CD14-positive monocyte (primary cell): ENCODE measurements around the gene CDH4. TPM values are rescaled to one million over a fixed set of nuclear protein-coding genes. Genes with fewer than 3 reads are reported as not detected.

Source experiments
- DNase-seq, 3 donors: peaks; one replicate each; pipeline ENCODE4 v3.0.0-alpha.2; 2011 to 2022
- H2AFZ ChIP-seq: 2 replicates; pipeline ENCODE4 v1.6.0; 2012; ENCODE audit warnings: mild to moderate bottlenecking, low read depth, low read length, inconsistent platforms; ENCODE audit not compliant: insufficient read depth, poor library complexity, severe bottlenecking
- H3K27ac ChIP-seq, 2 donors: 1 replicate in 1 of 2; 2 replicates in 1 of 2; pipeline ENCODE4 v1.5.1; 2012 to 2013; ENCODE audit warnings: low read length in 2 of 2, control low read depth in 1 of 2, inconsistent platforms in 1 of 2, low read depth in 1 of 2, mild to moderate bottlenecking in 1 of 2
- H3K27me3 ChIP-seq, 2 donors: one replicate each; pipeline versions ENCODE4 v1.6.0 to v1.6.1; 2011 to 2013; ENCODE audit warnings: low read length in 2 of 2; ENCODE audit not compliant: control insufficient read depth in 2 of 2, insufficient read depth in 2 of 2
- H3K36me3 ChIP-seq, 2 donors: replicated peaks in 1 of 2; 1 replicate in 1 of 2; 2 replicates in 1 of 2; pipeline versions ENCODE4 v1.5.1 to v1.6.1; 2012 to 2013; ENCODE audit warnings: low read length in 2 of 2, control low read depth in 1 of 2, inconsistent platforms in 1 of 2, mild to moderate bottlenecking in 1 of 2; ENCODE audit not compliant: insufficient read depth in 2 of 2, control insufficient read depth in 1 of 2
- H3K4me1 ChIP-seq, 2 donors: 1 replicate in 1 of 2; 2 replicates in 1 of 2; pipeline versions ENCODE4 v1.5.1 to v1.6.1; 2012 to 2013; ENCODE audit warnings: low read length in 2 of 2, control low read depth in 1 of 2, inconsistent platforms in 1 of 2, mild to moderate bottlenecking in 1 of 2, moderate library complexity in 1 of 2; ENCODE audit not compliant: insufficient read depth in 2 of 2, control insufficient read depth in 1 of 2
- H3K4me2 ChIP-seq: replicated peaks from 2 replicates; pipeline ENCODE3; 2012; ENCODE audit warnings: low read length, moderate library complexity, mild to moderate bottlenecking; ENCODE audit not compliant: poor library complexity, severe bottlenecking; ENCODE audit errors: extremely low read depth
- H3K4me3 ChIP-seq, 3 experiments: fragments of 200-600 bp in 1 of 3; sonication (generic) in 1 of 3; replicated peaks in 1 of 3; 1 replicate in 2 of 3; 2 replicates in 1 of 3; pipeline ENCODE4 v1.5.1; 2011 to 2013; ENCODE audit warnings: low read length in 3 of 3, mild to moderate bottlenecking in 3 of 3, control low read depth in 2 of 3, low read depth in 2 of 3, inconsistent platforms in 1 of 3, moderate library complexity in 1 of 3
- H3K79me2 ChIP-seq: 2 replicates; pipeline ENCODE4 v1.6.0; 2012; ENCODE audit warnings: mild to moderate bottlenecking, control low read depth, inconsistent platforms, low read length, moderate library complexity; ENCODE audit not compliant: insufficient read depth
- H3K9ac ChIP-seq: 2 replicates; pipeline ENCODE4 v1.6.0; 2017; ENCODE audit warnings: low read length, mild to moderate bottlenecking; ENCODE audit not compliant: insufficient read depth, poor library complexity, severe bottlenecking
- H3K9me3 ChIP-seq, 2 donors: replicated peaks in 1 of 2; 1 replicate in 1 of 2; 2 replicates in 1 of 2; pipeline versions ENCODE4 v1.5.1 to v1.6.1; 2012 to 2013; ENCODE audit warnings: low read length in 2 of 2, control low read depth in 1 of 2; ENCODE audit not compliant: control insufficient read depth in 1 of 2, insufficient read depth in 1 of 2
- H4K20me1 ChIP-seq: 2 replicates; pipeline ENCODE4 v1.6.0; 2012; ENCODE audit warnings: mild to moderate bottlenecking, low read length, control low read depth, moderate library complexity; ENCODE audit not compliant: insufficient read depth
- H3K27ac Mint-ChIP-seq, 7 donors: one replicate each; pipeline ENCODE4 v1.8.0; 2020; ENCODE audit warnings: mild to moderate bottlenecking in 7 of 7, mixed read lengths in 7 of 7, moderate library complexity in 6 of 7, inconsistent platforms in 2 of 7
- H3K27me3 Mint-ChIP-seq, 3 donors: one replicate each; pipeline ENCODE4 v1.8.0; 2021 to 2022; ENCODE audit warnings: low read depth in 3 of 3, mild to moderate bottlenecking in 3 of 3, mixed read lengths in 3 of 3, moderate library complexity in 3 of 3, inconsistent platforms in 1 of 3
- H3K36me3 Mint-ChIP-seq, 2 donors: one replicate each; pipeline ENCODE4 v1.8.0; 2020; ENCODE audit warnings: mixed read lengths in 2 of 2, inconsistent platforms in 1 of 2, mild to moderate bottlenecking in 1 of 2
- H3K4me1 Mint-ChIP-seq: one replicate; pipeline ENCODE4 v1.8.0; 2020; ENCODE audit warnings: mild to moderate bottlenecking, mixed read lengths
- H3K4me3 Mint-ChIP-seq, 2 donors: one replicate each; pipeline ENCODE4 v1.8.0; 2020; ENCODE audit warnings: mild to moderate bottlenecking in 2 of 2, mixed read lengths in 2 of 2, moderate library complexity in 1 of 2
- H3K9me3 Mint-ChIP-seq, 7 donors: one replicate each; pipeline ENCODE4 v1.8.0; 2020 to 2022; ENCODE audit warnings: mixed read lengths in 7 of 7, mild to moderate bottlenecking in 6 of 7, moderate library complexity in 6 of 7, inconsistent platforms in 2 of 7
- CTCF ChIP-seq: fragments of 200-600 bp; IDR thresholded peaks from one replicate; pipeline ENCODE4 v1.8.0; 2022; ENCODE audit warnings: antibody characterized with exemption, mild to moderate bottlenecking
- WGBS: methylation state at CpG from one replicate; pipeline ENCODE4 v1.1.5; 2013; ENCODE audit warnings: missing lambda C conversion rate; ENCODE audit not compliant: insufficient coverage; 5-methylcytosine and 5-hydroxymethylcytosine counted together
- intact Hi-C, 2 donors: fragments of 100-400 bp; cut with micrococcal nuclease; formaldehyde crosslinking; loops; one replicate each; pipeline versions ENCODE4 v1.15.0 to v1.15.1; 2023
- polyA plus RNA-seq, 3 donors: library from polyadenylated mRNA; depleted of rRNA in 1 of 3; unstranded in 2 of 3; stranded (reverse) in 1 of 3; fragments of 300-500 nt in 2 of 3; fragments of >200 nt in 1 of 3; fragmentation: Illumina TruSeq in 2 of 3; gene quantifications; 1 replicate in 2 of 3; 2 replicates in 1 of 3; pipeline ENCODE4 v1.2.3, GENCODE V29; 2012 to 2021

The CDH4 gene
- polyA plus RNA-seq, 3 donors = not detected

GRCh38 chr20:61290721-61291120 lies 38.7 kb downstream of the CDH4 start:
- H2AFZ ChIP-seq = no peak overlapping the region
- no peak for TF ChIP-seq CTCF
- H3K27me3 ChIP-seq = no peaks in the 10 kb centered on the region
- no peak overlapping the region for H3K9ac ChIP-seq
- H3K27ac ChIP-seq = no peak overlapping the region
- peaks cover 27 to 89% of the 10 kb centered on the region in 2 donors for H3K9me3 ChIP-seq
- H3K4me1 ChIP-seq = no peaks in the 10 kb centered on the region
- H4K20me1 ChIP-seq = no peaks in the 10 kb centered on the region
- H3K4me3 ChIP-seq = no peak overlapping the region
- H3K79me2 ChIP-seq = no peaks in the 10 kb centered on the region
- intact Hi-C loops = no loop called here
- no peak for DNase-seq
- no peak overlapping the region for H3K27ac Mint-ChIP-seq
- no peak overlapping the region for H3K4me2 ChIP-seq
- H3K27me3 Mint-ChIP-seq = peaks cover 1 to 2% (median 2%) of the 10 kb centered on the region in 3 donors
- H3K4me1 Mint-ChIP-seq = no peaks in the 10 kb centered on the region
- H3K36me3 ChIP-seq = no peaks in the 10 kb centered on the region
- WGBS = 83% methylated on average over 1 of the region's 4 CpGs
- no peak overlapping the region for H3K4me3 Mint-ChIP-seq
- H3K36me3 Mint-ChIP-seq = no peaks in the 10 kb centered on the region
- H3K9me3 Mint-ChIP-seq = peaks cover 2 to 59% (median 42%) of the 10 kb centered on the region in 7 donors

GRCh38 chr20:61291166-61291829 lies 39.2 kb downstream of the CDH4 start:
- no peak for TF ChIP-seq CTCF
- no peak overlapping the region for H3K4me2 ChIP-seq
- 98% methylated on average over 12 of the region's 17 CpGs for WGBS
- H3K36me3 ChIP-seq = no peaks in the 10 kb centered on the region
- Mint-ChIP-seq H3K4me1 (no peaks in the 10 kb centered on the region), H3K4me3 (no peak overlapping the region), H3K9me3 (peaks cover 2 to 59% (median 44%) of the 10 kb centered on the region in 7 donors), H3K36me3 (no peaks in the 10 kb centered on the region), H3K27me3 (peaks cover 0 to 2% (median 1%) of the 10 kb centered on the region in 3 donors), H3K27ac (no peak overlapping the region)
- no peak overlapping the region for H3K4me3 ChIP-seq
- no peaks in the 10 kb centered on the region for H3K79me2 ChIP-seq
- H2AFZ ChIP-seq = no peak overlapping the region
- peaks cover 27 to 89% of the 10 kb centered on the region in 2 donors for H3K9me3 ChIP-seq
- no peaks in the 10 kb centered on the region for H3K4me1 ChIP-seq
- H3K27me3 ChIP-seq = no peaks in the 10 kb centered on the region
- H4K20me1 ChIP-seq = no peaks in the 10 kb centered on the region
- no peak for DNase-seq
- H3K9ac ChIP-seq = no peak overlapping the region
- intact Hi-C loops = no loop called here
- H3K27ac ChIP-seq = no peak overlapping the region
